IMR-90 (cell line): ENCODE data around the gene CDT1. TPM values are rescaled to one million over a fixed set of nuclear protein-coding genes. Genes with fewer than 3 reads are reported as not detected.

ENCODE experiments used
- ATAC-seq: fragments of 200-7000 bp; cut with Tn5 transposase; 2 replicates; pipeline ENCODE4 v1.9.1; 2020; ENCODE audit warnings: low read depth, mild to moderate bottlenecking, moderate library complexity
- BruUV-seq: library from RNA; stranded (reverse); fragments of 400-500 nt; replicated peaks from 2 replicates; lab custom pipeline; 2021; lab: Mats Ljungman, UMichigan
- CTCF ChIA-PET: fragments of 300-600 bp; formaldehyde crosslinking; extraction: SDS; loops from one replicate; lab custom pipeline; 2021; ENCODE audit warnings: antibody characterized with exemption; lab: Yijun Ruan, JAX
- POLR2A ChIA-PET: fragments of 300-600 bp; sonication (Branson Sonifier 250); formaldehyde crosslinking; loops from one replicate; lab custom pipeline; 2022; ENCODE audit warnings: antibody characterized with exemption; ENCODE audit not compliant: unreplicated experiment; lab: Charles Lee
- DNase-seq: peaks from one replicate; pipeline ENCODE4 v3.0.0; 2013
- H2AFZ ChIP-seq: replicated peaks from 2 replicates; pipeline ENCODE3; 2013; ENCODE audit warnings: low read length, mild to moderate bottlenecking; ENCODE audit not compliant: poor library complexity
- H2AK5ac ChIP-seq: 2 replicates; pipeline ENCODE4 v1.6.1; 2013; ENCODE audit warnings: low read depth, low read length, inconsistent platforms
- H2AK9ac ChIP-seq: replicated peaks from 2 replicates; pipeline ENCODE3; 2013; ENCODE audit warnings: mild to moderate bottlenecking, low read depth, low read length, moderate library complexity; ENCODE audit not compliant: poor library complexity
- H2BK120ac ChIP-seq: 2 replicates; pipeline ENCODE4 v1.6.1; 2013; ENCODE audit warnings: low read depth, low read length, inconsistent platforms
- H2BK15ac ChIP-seq: 3 replicates; pipeline ENCODE4 v1.6.1; 2013; ENCODE audit warnings: low read depth, low read length, inconsistent platforms
- H2BK20ac ChIP-seq: 2 replicates; pipeline ENCODE4 v1.6.1; 2013; ENCODE audit warnings: low read depth, mild to moderate bottlenecking, inconsistent platforms, low read length, moderate library complexity
- H2BK5ac ChIP-seq: 2 replicates; pipeline ENCODE4 v1.6.1; 2013; ENCODE audit warnings: mild to moderate bottlenecking, low read depth, low read length, inconsistent platforms; ENCODE audit not compliant: poor library complexity, severe bottlenecking
- H3K14ac ChIP-seq: replicated peaks from 2 replicates; pipeline ENCODE4 v1.6.1; 2013; ENCODE audit warnings: low read depth, low read length, inconsistent platforms
- H3K18ac ChIP-seq: 2 replicates; pipeline ENCODE4 v1.6.1; 2013; ENCODE audit warnings: low read depth, low read length, control low read depth
- H3K23ac ChIP-seq: 2 replicates; pipeline ENCODE4 v1.6.1; 2013; ENCODE audit warnings: low read depth, low read length, inconsistent platforms
- H3K27ac ChIP-seq: 2 replicates; pipeline ENCODE4 v1.5.1; 2013; ENCODE audit warnings: mild to moderate bottlenecking, control low read depth, low read length; ENCODE audit not compliant: insufficient read depth
- H3K27me3 ChIP-seq: 2 replicates; pipeline ENCODE4 v1.6.1; 2013; ENCODE audit warnings: low read length; ENCODE audit not compliant: control insufficient read depth, insufficient read depth
- H3K36me3 ChIP-seq: 2 replicates; pipeline ENCODE4 v1.6.1; 2013; ENCODE audit warnings: low read length, mixed read lengths; ENCODE audit not compliant: control insufficient read depth, insufficient read depth
- H3K4ac ChIP-seq: 2 replicates; pipeline ENCODE4 v1.6.1; 2013; ENCODE audit warnings: low read depth, low read length, inconsistent platforms
- H3K4me1 ChIP-seq: 2 replicates; pipeline ENCODE4 v1.6.1; 2013; ENCODE audit warnings: low read length, mixed read lengths; ENCODE audit not compliant: control insufficient read depth, insufficient read depth
- H3K4me2 ChIP-seq: 2 replicates; pipeline ENCODE4 v1.6.1; 2013; ENCODE audit warnings: low read depth, mild to moderate bottlenecking, control low read depth, low read length, moderate library complexity
- H3K4me3 ChIP-seq: 2 replicates; pipeline ENCODE4 v1.5.1; 2013; ENCODE audit warnings: low read depth, mild to moderate bottlenecking, control low read depth, low read length, moderate library complexity; ENCODE audit not compliant: insufficient read depth
- H3K56ac ChIP-seq: 2 replicates; pipeline ENCODE4 v1.6.1; 2013; ENCODE audit warnings: low read length, inconsistent platforms; ENCODE audit not compliant: insufficient read depth; ENCODE audit errors: extremely low read depth
- H3K79me1 ChIP-seq, 2 experiments: 2 replicates each; pipeline ENCODE4 v1.6.1; 2013; ENCODE audit warnings: low read length in 2 of 2, inconsistent platforms in 1 of 2, low read depth in 1 of 2
- H3K9ac ChIP-seq: 2 replicates; pipeline ENCODE4 v1.6.1; 2013; ENCODE audit warnings: low read depth, low read length, control low read depth
- H3K9me1 ChIP-seq: 2 replicates; pipeline ENCODE4 v1.6.1; 2013; ENCODE audit warnings: low read length, inconsistent platforms; ENCODE audit not compliant: insufficient read depth
- H3K9me3 ChIP-seq: 2 replicates; pipeline ENCODE4 v1.6.1; 2013; ENCODE audit warnings: low read length; ENCODE audit not compliant: control insufficient read depth, insufficient read depth
- H4K20me1 ChIP-seq: 2 replicates; pipeline ENCODE4 v1.6.1; 2013; ENCODE audit warnings: low read length, inconsistent platforms; ENCODE audit not compliant: insufficient read depth
- H4K5ac ChIP-seq: 2 replicates; pipeline ENCODE4 v1.6.1; 2013; ENCODE audit warnings: mild to moderate bottlenecking, low read depth, low read length, control low read depth
- H4K8ac ChIP-seq, 2 experiments: 2 replicates each; pipeline ENCODE4 v1.6.1; 2013; ENCODE audit warnings: low read depth in 2 of 2, low read length in 2 of 2, control low read depth in 1 of 2, inconsistent platforms in 1 of 2
- H4K91ac ChIP-seq: 2 replicates; pipeline ENCODE4 v1.6.1; 2013; ENCODE audit warnings: low read depth, low read length, inconsistent platforms; ENCODE audit not compliant: insufficient read depth
- CEBPB ChIP-seq: IDR thresholded peaks from 2 replicates; pipeline ENCODE4 v1.6.1; 2012; ENCODE audit warnings: low read depth, low read length, improper control_type of control experiment
- CHD1 ChIP-seq: IDR thresholded peaks from 2 replicates; pipeline ENCODE4 v1.6.1; 2012; ENCODE audit warnings: low read depth, low read length, improper control_type of control experiment
- MAFK ChIP-seq: IDR thresholded peaks from 2 replicates; pipeline ENCODE4 v1.6.1; 2012; ENCODE audit warnings: low read depth, low read length, improper control_type of control experiment
- MAZ ChIP-seq: IDR thresholded peaks from 2 replicates; pipeline ENCODE4 v1.6.1; 2012; ENCODE audit warnings: low read depth, mild to moderate bottlenecking, low read length, improper control_type of control experiment, moderate library complexity, borderline replicate concordance
- NFE2L2 ChIP-seq: fragments of 150-350 bp; IDR thresholded peaks from 2 replicates; pipeline ENCODE4 v1.6.1; 2016; ENCODE audit warnings: low read depth, mild to moderate bottlenecking, low read length
- POLR2A ChIP-seq: IDR thresholded peaks from 2 replicates; pipeline ENCODE4 v1.6.1; 2012; ENCODE audit warnings: mild to moderate bottlenecking, low read depth, low read length
- RCOR1 ChIP-seq: IDR thresholded peaks from 2 replicates; pipeline ENCODE4 v1.6.1; 2012; ENCODE audit warnings: mild to moderate bottlenecking, low read length, improper control_type of control experiment; ENCODE audit not compliant: insufficient replicate concordance
- SMC3 ChIP-seq: fragments of 150-350 bp; IDR thresholded peaks from 2 replicates; pipeline ENCODE4 v1.6.1; 2016; ENCODE audit warnings: low read depth, mild to moderate bottlenecking, antibody characterized with exemption, low read length, moderate library complexity
- WGBS, 2 experiments: methylation state at CpG; one replicate each; pipeline versions ENCODE4 v1.1.5 to v1.1.7; 2013; ENCODE audit warnings: missing lambda C conversion rate in 2 of 2; ENCODE audit not compliant: insufficient read length in 1 of 2; ENCODE audit errors: extremely low coverage in 2 of 2; 5-methylcytosine and 5-hydroxymethylcytosine counted together
- dilution Hi-C: fragments of 300-500 bp; cut with HindIII; formaldehyde crosslinking; loops from one replicate; pipeline ENCODE4 v1.14.3; 2018; ENCODE audit warnings: low sequenced_read_pairs; ENCODE audit not compliant: unreplicated experiment
- in situ Hi-C: fragments of 300-500 bp; cut with MboI; formaldehyde crosslinking; loops from 3 replicates; pipeline ENCODE4 v1.14.3; 2019; ENCODE audit warnings: low sequenced_read_pairs, inconsistent platforms, mixed read lengths
- intact Hi-C: fragments of 100-400 bp; cut with micrococcal nuclease; formaldehyde crosslinking; loops from 2 replicates; pipeline ENCODE4 v1.10.0; 2022
- polyA plus RNA-seq, 3 experiments: library from polyadenylated mRNA; depleted of rRNA; stranded (reverse); fragments of >200 nt; gene quantifications; 2 replicates each; pipeline ENCODE4 v1.2.3, GENCODE V29; 2012; ENCODE audit warnings: low replicate concordance in 1 of 3
- total RNA-seq: library from RNA; depleted of rRNA; stranded (reverse); fragments of >200 nt; gene quantifications from 2 replicates; pipeline ENCODE4 v1.2.3, GENCODE V29; 2012

CDT1 gene
- total and polyA plus RNA-seq, 2 of the 4 experiments (the other 2 are of a cell fraction): 3.2 to 11.8 TPM

DNA sequence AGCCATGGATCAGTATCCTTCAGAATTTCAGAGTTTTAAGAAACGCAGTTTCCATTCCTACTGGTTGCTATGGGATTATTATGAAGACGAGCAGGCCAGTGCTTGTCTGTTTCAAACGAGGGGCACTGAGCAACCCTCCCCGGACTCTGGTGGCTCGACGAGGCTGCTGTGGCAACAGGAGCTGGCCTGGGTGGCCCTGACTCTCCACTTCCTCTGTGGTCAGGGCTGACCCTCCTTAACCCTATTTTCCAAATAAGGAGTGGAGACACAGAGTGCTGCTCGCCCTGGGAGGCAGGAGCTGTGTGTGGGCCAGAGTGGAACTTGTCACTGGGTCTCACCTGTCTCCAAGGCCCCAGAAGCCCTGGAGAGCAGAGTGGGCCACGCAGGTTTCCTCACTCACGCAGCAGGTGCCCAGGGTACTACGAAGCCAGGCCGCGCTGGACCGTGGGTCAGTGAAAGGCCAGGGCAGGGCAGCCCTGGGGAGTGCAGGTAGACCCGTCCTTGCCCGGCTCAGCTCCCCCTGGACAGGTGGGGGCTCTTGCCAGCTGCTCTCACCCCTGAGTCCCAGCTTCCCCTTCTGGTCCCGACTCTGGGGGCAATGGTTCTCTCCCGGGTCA is 49.8 kb downstream of the CDT1 start:
- in situ Hi-C loops: no loop called here
- peak; percentile 5 for DNase-seq
- CTCF ChIA-PET: no interaction called here

More for the DNA sequence above, 49.8 kb downstream of the CDT1 start:
- Histone ChIP-seq H4K5ac (no peak overlapping the region), H3K9me3 (no peaks in the 10 kb centered on the region), H2BK15ac (no peak overlapping the region), H3K18ac (no peak overlapping the region), H4K91ac (no peak overlapping the region), H2AK5ac (no peak overlapping the region), H2AK9ac (peak overlapping the region; percentile 28), H3K27me3 (no peaks in the 10 kb centered on the region), H3K4me1 (peaks cover 9% of the 10 kb centered on the region), H3K56ac (no peak overlapping the region), H2AFZ (no peak overlapping the region), H3K27ac (no peak overlapping the region), H4K20me1 (peaks cover 28% of the 10 kb centered on the region), H3K23ac (no peak overlapping the region), H3K9me1 (0 out of 2 replicates have a peak, but pooled peaks cover 4% of the 10 kb centered on the region), H3K9ac (no peak overlapping the region), H2BK5ac (no peak overlapping the region), H4K8ac (no peak overlapping the region), H2BK20ac (no peak overlapping the region), H3K14ac (no peak overlapping the region), H3K4ac (no peak overlapping the region), H3K79me1 (peaks cover 7 to 37% of the 10 kb centered on the region in 2 experiments), H3K36me3 (peaks cover 13% of the 10 kb centered on the region), H2BK120ac (no peak overlapping the region), H3K4me3 (no peak overlapping the region), H3K4me2 (no peak overlapping the region)
- POLR2A ChIA-PET: no interaction called here
- ATAC-seq: no peak
- intact Hi-C loops: no loop called here
- dilution Hi-C loops: no loop called here
- TF ChIP-seq NFE2L2 (no peak), SMC3 (no peak), CHD1 (no peak), MAZ (no peak), RCOR1 (no peak), CEBPB (no peak), MAFK (no peak), POLR2A (no peak)
- WGBS, 2 experiments: 64% methylated on average over 5 of the region's 17 CpGs; no CpG with 5 or more reads in 1 of the 2 experiments
- BruUV-seq: no TSS peak
